GM12872 (cell line): ENCODE data around the gene C4orf50.

Source experiments
- TF ChIP-seq, protein P1 (sequence below): IDR thresholded peaks from 3 replicates; pipeline ENCODE4 v1.5.1; 2011; ENCODE audit warnings: low read depth, mild to moderate bottlenecking, low read length, moderate library complexity; ENCODE audit not compliant: insufficient read depth

The C4orf50 gene

DNA sequence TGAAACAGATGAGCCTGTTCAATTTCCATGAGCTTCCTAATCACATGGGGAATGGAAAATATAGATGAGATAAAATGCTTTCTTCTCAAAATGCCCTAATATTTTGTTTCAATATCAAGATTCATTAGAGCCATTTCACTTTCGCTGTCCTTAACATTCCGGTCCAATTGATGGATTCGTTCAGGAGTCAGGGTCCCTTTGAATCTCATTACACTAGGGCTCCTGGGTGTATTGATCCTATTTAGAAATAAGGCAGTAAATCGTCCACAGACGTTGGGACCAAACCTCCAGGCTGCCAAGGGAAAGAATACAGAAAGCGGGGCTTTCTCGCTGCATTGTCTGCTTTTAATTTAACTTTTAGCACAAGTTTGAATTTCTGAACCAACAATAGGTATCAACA lies 104.8 kb downstream of the C4orf50 start:
- TF ChIP-seq, protein P1, sequence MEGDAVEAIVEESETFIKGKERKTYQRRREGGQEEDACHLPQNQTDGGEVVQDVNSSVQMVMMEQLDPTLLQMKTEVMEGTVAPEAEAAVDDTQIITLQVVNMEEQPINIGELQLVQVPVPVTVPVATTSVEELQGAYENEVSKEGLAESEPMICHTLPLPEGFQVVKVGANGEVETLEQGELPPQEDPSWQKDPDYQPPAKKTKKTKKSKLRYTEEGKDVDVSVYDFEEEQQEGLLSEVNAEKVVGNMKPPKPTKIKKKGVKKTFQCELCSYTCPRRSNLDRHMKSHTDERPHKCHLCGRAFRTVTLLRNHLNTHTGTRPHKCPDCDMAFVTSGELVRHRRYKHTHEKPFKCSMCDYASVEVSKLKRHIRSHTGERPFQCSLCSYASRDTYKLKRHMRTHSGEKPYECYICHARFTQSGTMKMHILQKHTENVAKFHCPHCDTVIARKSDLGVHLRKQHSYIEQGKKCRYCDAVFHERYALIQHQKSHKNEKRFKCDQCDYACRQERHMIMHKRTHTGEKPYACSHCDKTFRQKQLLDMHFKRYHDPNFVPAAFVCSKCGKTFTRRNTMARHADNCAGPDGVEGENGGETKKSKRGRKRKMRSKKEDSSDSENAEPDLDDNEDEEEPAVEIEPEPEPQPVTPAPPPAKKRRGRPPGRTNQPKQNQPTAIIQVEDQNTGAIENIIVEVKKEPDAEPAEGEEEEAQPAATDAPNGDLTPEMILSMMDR = no peak

DNA sequence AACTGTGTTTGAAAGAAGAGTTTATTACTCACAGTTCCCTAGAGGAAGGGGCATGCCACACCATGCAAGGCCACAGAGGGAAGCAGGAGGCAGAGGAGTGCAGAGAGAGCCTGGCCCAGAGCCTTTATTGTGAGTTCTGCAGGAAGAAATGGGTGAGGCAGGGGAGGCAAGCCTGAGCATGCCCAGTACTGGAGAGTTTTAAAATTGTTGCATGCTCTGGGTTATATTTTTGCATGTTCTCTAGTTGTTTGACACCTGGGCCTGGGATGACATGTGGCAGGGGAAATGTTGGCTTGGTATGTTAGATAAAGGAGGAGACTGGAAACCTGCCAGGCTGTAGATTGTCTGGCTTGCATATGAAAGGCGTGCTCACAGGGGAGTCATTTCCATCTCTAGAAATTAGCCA lies 105.6 kb downstream of the C4orf50 start:
- TF ChIP-seq, protein P1 = no peak

DNA sequence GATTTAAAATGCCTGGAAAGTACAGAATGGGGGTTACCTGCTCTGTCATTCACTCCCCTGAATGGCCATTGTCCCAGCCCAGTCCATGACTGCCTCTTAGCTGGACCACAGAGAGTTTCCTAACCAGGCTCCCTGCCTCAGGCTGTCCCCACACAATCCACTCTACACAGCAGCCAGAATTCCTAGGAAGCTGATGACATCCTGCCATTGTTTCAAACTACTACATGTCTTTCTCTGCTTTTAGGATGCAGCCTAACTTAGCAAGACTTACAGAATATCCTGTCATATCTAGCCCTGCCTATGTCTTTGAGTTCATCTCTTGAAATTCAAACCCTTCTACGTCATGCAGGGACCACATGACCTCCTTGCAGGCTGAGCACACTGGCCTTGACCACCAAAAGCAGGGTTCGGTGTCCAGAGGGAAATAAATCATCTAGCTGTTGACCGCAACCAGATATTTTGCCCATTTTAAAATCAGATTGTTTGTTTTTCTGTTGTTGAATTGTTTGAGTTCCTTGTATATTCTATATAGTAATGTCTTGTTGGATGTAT lies 109.3 kb downstream of the C4orf50 start:
- TF ChIP-seq, protein P1 = no peak

DNA sequence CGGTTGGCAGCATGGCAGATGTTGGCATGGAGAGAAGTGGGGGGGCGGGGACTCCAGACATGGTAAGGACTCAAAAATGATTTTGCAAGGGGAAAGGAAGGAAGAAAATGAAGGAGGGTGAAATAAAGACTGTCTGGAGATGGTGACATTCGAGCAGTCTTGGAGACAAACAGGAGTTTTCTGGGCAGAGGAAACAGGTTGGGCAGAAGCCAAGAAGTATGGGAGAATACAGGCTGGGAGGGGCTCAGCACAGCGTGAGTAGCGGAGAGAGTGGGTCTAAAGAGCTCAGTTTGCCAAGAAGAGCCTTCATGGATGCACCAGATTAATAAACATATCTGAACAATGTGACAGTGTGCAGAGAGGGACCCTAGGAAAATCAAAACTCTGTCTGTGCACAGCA lies 112.0 kb downstream of the C4orf50 start:
- TF ChIP-seq, protein P1 = no peak

DNA sequence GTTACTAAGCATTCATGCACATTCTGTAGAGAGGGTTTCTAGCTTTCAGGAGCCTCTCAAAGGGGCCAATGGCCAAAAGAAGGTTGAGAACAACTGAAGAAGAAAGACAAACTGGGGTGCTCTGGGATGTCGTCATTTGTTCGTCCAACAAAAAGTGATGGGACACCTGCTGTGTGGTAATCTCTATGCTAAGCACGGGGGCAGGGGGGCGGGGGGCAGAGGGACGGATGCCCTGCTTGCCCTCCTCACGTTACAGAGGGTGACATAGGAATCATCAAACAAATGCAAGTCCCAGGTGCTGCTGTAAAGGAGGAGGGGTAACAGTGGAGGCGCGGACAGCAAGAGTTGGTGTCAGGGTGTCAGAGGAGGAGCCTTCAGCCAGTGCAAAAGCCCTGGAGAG lies 112.5 kb downstream of the C4orf50 start:
- TF ChIP-seq, protein P1 = no peak

DNA sequence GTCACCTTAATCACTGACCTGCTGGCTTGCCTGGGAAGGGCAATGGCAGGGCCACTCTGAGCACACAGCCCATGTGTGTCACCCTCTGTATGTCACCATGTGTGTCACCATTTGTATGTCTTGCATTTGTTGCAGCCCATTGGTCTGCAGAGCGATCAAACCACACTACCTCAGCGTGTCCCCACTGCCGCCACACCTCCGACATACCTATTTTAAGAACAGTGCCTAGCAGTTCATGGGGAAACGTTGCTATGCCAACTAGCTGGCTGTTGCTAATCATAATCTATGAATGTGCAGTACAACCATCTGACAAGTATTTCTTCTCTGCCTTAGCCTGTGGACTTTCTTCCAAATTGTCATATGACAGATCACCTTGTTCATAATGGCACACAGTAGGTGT lies 117.4 kb downstream of the C4orf50 start:
- TF ChIP-seq, protein P1 = no peak

DNA sequence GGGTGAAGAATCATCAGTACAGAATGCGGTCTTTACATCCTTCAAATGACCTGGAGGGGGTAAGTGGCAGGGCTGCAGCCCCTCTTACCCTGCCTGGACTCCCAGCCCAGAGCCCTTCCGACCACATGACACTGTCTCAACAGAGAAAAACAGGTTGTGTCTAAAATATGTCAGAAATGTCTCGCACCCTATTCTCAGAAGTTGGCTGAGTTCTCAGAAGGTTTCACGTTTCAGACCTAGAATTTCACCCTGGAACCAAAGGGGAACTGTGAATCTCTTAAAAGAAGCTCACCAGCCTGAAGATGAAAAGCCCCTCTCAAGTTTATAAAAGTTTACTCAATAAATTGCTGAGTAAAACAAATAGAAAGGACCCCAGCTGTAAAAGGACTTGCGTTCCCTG lies 118.3 kb downstream of the C4orf50 start:
- TF ChIP-seq, protein P1 = no peak
